Coronary artery (tissue), 2 donors: ENCODE results near the gene DNMT3A.

ENCODE experiments used
- DNase-seq: peaks from one replicate; pipeline ENCODE4 v3.0.0-alpha.2; 2017; ENCODE audit warnings: low spot score
- H3K27ac ChIP-seq, 2 donors: fragments of 200-600 bp; sonication (generic); one replicate each; pipeline ENCODE4 v1.5.1; 2016 to 2019
- H3K4me3 ChIP-seq: fragments of 200-600 bp; sonication (generic); 2 replicates; pipeline ENCODE4 v1.5.1; 2016; ENCODE audit warnings: mild to moderate bottlenecking, moderate library complexity
- CTCF ChIP-seq: fragments of 200-600 bp; sonication (generic); IDR thresholded peaks from one replicate; pipeline ENCODE4 v1.5.1; 2019; ENCODE audit warnings: antibody characterized with exemption

DNMT3A gene

GRCh38 chr2:25184254-25184653 is 157.5 kb downstream of the DNMT3A start:
- no peak for TF ChIP-seq CTCF
- H3K4me3 ChIP-seq: no peak overlapping the region
- DNase-seq: no peak
- H3K27ac ChIP-seq: no peak overlapping the region

- DNase-seq: no peak
- no peak overlapping the region for H3K4me3 ChIP-seq
- no peak overlapping the region for H3K27ac ChIP-seq
- no peak for TF ChIP-seq CTCF
These were observed 162.7 kb downstream of the DNMT3A start for GRCh38 chr2:25178976-25179375.
